ENCODE data around the gene SLC31A1. TPM values are rescaled to one million over a fixed set of nuclear protein-coding genes. Genes with fewer than 3 reads are reported as not detected.
A peak's percentile ranks its signal among the peaks of the same experiment; 100 is the strongest.

Gene SLC31A1
- total and polyA plus RNA-seq, 4 donors, result 18.7 to 22.9 (median 19.5) TPM

DNA sequence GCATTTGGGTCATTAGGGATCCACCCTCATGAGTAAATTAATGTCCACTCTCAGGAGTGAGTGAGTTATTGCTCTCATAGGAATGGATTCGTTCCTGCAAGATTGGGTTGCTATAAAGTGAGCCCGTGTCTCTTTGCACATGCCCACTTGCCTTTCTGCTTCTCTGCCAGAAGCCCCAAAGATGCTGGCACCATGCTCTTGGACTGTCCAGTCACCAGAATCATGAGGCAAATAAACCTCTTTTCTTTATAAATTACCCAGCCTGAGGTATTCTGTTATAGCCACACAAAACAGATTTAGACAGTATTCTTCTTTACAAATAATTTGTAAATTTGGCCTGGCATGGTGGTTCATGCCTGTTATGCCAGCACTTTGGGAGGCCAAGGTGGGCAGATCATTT, 29.5 kb downstream of the SLC31A1 start:
- Histone ChIP-seq H3K27me3 (ENCODE audit: control insufficient read depth, insufficient read depth, low read length) (no peaks in the 10 kb centered on the region), H3K4me1 (ENCODE audit: control insufficient read depth, insufficient read depth, low read length) (no peaks in the 10 kb centered on the region), H3K4me3 (ENCODE audit: low read depth, low read length) (no peak overlapping the region), H3K27ac (ENCODE audit: low read depth, low read length) (no peak overlapping the region), H3K9me3 (ENCODE audit: control insufficient read depth, insufficient read depth, low read length) (no peaks in the 10 kb centered on the region), H3K36me3 (ENCODE audit: control insufficient read depth, insufficient read depth, low read length) (no peaks in the 10 kb centered on the region)
- no peak for DNase-seq (ENCODE audit: low read depth in 4 of 6, low spot score in 6 of 6)
- 100% methylated on average over 2 of the region's 2 CpGs for WGBS (ENCODE audit: insufficient coverage)

- no CpG with 5 or more reads among the region's 1 CpG for WGBS (ENCODE audit: insufficient coverage)
Observed at GRCh38 chr9:113254991-113255390, 33.6 kb downstream of the SLC31A1 start.

DNA sequence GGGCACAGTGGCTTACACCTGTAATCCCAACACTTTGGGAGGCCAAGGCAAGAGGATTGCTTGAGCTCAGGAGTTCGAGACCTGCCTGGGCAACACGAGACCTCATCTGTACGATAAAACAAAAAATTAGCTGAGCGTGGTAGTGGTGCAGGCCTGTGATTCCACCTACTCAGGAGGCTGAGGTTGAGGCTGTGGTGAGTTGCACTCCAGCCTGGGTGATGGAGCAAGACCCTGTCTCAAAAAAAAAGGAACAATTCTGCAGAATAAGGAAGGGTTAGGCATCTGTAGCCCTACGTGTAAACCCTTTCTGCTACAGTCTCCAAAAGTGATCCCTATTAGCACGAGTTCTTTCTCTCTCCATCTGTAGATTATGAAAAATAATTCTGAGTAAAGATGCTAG, 34.1 kb downstream of the SLC31A1 start:
- DNase-seq (ENCODE audit: low read depth in 4 of 6, low spot score in 6 of 6), result no peak
- 96% methylated on average over 4 of the region's 6 CpGs for WGBS (ENCODE audit: insufficient coverage)
- no peaks in the 10 kb centered on the region for H3K9me3 ChIP-seq (ENCODE audit: control insufficient read depth, insufficient read depth, low read length)
- no peaks in the 10 kb centered on the region for H3K27me3 ChIP-seq (ENCODE audit: control insufficient read depth, insufficient read depth, low read length)
- peaks cover 14% of the 10 kb centered on the region for H3K36me3 ChIP-seq (ENCODE audit: control insufficient read depth, insufficient read depth, low read length)
- H3K4me3 ChIP-seq (ENCODE audit: low read depth, low read length), result no peak overlapping the region
- no peak overlapping the region for H3K27ac ChIP-seq (ENCODE audit: low read depth, low read length)
- no peaks in the 10 kb centered on the region for H3K4me1 ChIP-seq (ENCODE audit: control insufficient read depth, insufficient read depth, low read length)

More at GRCh38 chr9:113254991-113255390, 33.6 kb downstream of the SLC31A1 start:
- Histone ChIP-seq H3K4me1 (ENCODE audit: control insufficient read depth, insufficient read depth, low read length) (no peaks in the 10 kb centered on the region), H3K27me3 (ENCODE audit: control insufficient read depth, insufficient read depth, low read length) (no peaks in the 10 kb centered on the region), H3K27ac (ENCODE audit: low read depth, low read length) (no peak overlapping the region), H3K36me3 (ENCODE audit: control insufficient read depth, insufficient read depth, low read length) (peaks cover 10% of the 10 kb centered on the region), H3K4me3 (ENCODE audit: low read depth, low read length) (no peak overlapping the region), H3K9me3 (ENCODE audit: control insufficient read depth, insufficient read depth, low read length) (no peaks in the 10 kb centered on the region)
- DNase-seq (ENCODE audit: low read depth in 4 of 6, low spot score in 6 of 6), result no peak

DNA sequence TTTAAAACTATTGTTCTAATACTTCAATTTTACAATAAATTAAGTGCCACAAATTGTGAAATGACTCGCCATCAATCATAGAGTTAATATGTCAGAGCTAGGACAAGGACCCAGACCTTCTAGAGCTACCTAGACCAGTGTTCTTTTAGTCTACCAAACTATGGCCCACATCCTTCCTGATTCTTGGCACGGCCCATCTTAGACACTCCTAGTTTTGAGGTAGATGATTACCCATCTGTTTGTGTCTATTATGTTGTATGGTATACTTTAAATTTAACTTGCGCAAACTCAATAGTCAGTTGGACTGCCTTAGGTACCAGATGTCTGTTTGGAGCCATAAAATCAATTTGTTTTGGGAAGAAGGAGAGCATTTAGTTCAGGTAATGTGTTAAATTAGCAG, 36.5 kb downstream of the SLC31A1 start:
- Histone ChIP-seq H3K27ac (ENCODE audit: low read depth, low read length) (no peak overlapping the region), H3K36me3 (ENCODE audit: control insufficient read depth, insufficient read depth, low read length) (peaks cover 14% of the 10 kb centered on the region), H3K9me3 (ENCODE audit: control insufficient read depth, insufficient read depth, low read length) (no peaks in the 10 kb centered on the region), H3K4me1 (ENCODE audit: control insufficient read depth, insufficient read depth, low read length) (no peaks in the 10 kb centered on the region), H3K27me3 (ENCODE audit: control insufficient read depth, insufficient read depth, low read length) (no peaks in the 10 kb centered on the region), H3K4me3 (ENCODE audit: low read depth, low read length) (no peak overlapping the region)
- peak in 1 of 6 donors; percentile 19 for DNase-seq (ENCODE audit: low read depth in 4 of 6, low spot score in 6 of 6)
- no CpG with 5 or more reads among the region's 3 CpGs for WGBS (ENCODE audit: insufficient coverage)

DNA sequence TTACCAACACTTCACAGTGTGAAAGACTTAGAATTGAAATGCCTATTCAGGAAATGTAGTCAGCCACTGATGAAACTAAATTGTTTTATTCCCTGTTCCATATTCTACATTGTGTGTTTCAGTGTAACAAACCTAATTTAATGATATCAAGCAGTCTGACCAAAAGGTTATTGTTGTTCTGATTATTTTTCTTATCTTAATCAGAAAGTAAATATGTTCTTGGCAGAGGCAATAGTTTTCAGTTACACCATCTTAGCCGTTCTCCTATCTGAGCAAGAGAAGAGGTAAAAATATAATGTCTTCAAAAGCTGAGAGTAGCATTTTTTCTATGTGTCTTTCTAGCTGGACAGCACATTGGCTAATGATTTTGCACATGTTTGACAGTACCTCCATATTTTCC, 36.9 kb downstream of the SLC31A1 start:
- no peak overlapping the region for H3K27ac ChIP-seq (ENCODE audit: low read depth, low read length)
- no peaks in the 10 kb centered on the region for H3K9me3 ChIP-seq (ENCODE audit: control insufficient read depth, insufficient read depth, low read length)
- H3K27me3 ChIP-seq (ENCODE audit: control insufficient read depth, insufficient read depth, low read length), result no peaks in the 10 kb centered on the region
- no peak overlapping the region for H3K4me3 ChIP-seq (ENCODE audit: low read depth, low read length)
- H3K36me3 ChIP-seq (ENCODE audit: control insufficient read depth, insufficient read depth, low read length), result peaks cover 14% of the 10 kb centered on the region
- no CpG with 5 or more reads among the region's 1 CpG for WGBS (ENCODE audit: insufficient coverage)
- no peak for DNase-seq (ENCODE audit: low read depth in 4 of 6, low spot score in 6 of 6)
- H3K4me1 ChIP-seq (ENCODE audit: control insufficient read depth, insufficient read depth, low read length), result no peaks in the 10 kb centered on the region

- no peaks in the 10 kb centered on the region for H3K4me1 ChIP-seq (ENCODE audit: control insufficient read depth, insufficient read depth, low read length)
- H3K36me3 ChIP-seq (ENCODE audit: control insufficient read depth, insufficient read depth, low read length), result peaks cover 23% of the 10 kb centered on the region
- no peaks in the 10 kb centered on the region for H3K27me3 ChIP-seq (ENCODE audit: control insufficient read depth, insufficient read depth, low read length)
- H3K27ac ChIP-seq (ENCODE audit: low read depth, low read length), result no peak overlapping the region
- no CpG with 5 or more reads among the region's 1 CpG for WGBS (ENCODE audit: insufficient coverage)
- no peak for DNase-seq (ENCODE audit: low read depth in 4 of 6, low spot score in 6 of 6)
- no peak overlapping the region for H3K4me3 ChIP-seq (ENCODE audit: low read depth, low read length)
- no peaks in the 10 kb centered on the region for H3K9me3 ChIP-seq (ENCODE audit: control insufficient read depth, insufficient read depth, low read length)
Observed at GRCh38 chr9:113261917-113262671, 40.8 kb downstream of the SLC31A1 start.

DNA sequence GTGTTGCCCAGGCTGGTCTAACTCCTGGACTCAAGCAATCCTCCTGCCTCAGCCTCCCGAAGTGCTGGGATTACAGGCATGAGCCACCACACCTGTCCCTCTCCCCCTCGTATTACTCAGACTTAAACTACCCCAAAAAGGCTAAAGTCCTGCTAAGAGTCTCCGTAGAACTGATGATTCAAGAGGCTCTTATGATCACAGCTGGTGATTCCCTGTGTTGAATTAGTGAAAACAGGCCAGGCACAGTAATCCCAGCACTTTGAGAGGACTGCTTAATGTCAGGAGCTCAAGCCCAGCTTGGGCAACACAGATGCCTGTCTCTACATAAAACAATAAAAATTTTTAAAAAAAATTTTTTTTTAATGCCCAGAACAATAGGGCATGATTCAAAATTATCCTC, 44.8 kb downstream of the SLC31A1 start:
- no peak overlapping the region for H3K4me3 ChIP-seq (ENCODE audit: low read depth, low read length)
- no peak overlapping the region for H3K27ac ChIP-seq (ENCODE audit: low read depth, low read length)
- H3K27me3 ChIP-seq (ENCODE audit: control insufficient read depth, insufficient read depth, low read length), result no peaks in the 10 kb centered on the region
- H3K36me3 ChIP-seq (ENCODE audit: control insufficient read depth, insufficient read depth, low read length), result peaks cover 23% of the 10 kb centered on the region
- no peaks in the 10 kb centered on the region for H3K9me3 ChIP-seq (ENCODE audit: control insufficient read depth, insufficient read depth, low read length)
- H3K4me1 ChIP-seq (ENCODE audit: control insufficient read depth, insufficient read depth, low read length), result no peaks in the 10 kb centered on the region
- WGBS (ENCODE audit: insufficient coverage), result 83% methylated on average over 1 of the region's 3 CpGs
- no peak for DNase-seq (ENCODE audit: low read depth in 4 of 6, low spot score in 6 of 6)

DNA sequence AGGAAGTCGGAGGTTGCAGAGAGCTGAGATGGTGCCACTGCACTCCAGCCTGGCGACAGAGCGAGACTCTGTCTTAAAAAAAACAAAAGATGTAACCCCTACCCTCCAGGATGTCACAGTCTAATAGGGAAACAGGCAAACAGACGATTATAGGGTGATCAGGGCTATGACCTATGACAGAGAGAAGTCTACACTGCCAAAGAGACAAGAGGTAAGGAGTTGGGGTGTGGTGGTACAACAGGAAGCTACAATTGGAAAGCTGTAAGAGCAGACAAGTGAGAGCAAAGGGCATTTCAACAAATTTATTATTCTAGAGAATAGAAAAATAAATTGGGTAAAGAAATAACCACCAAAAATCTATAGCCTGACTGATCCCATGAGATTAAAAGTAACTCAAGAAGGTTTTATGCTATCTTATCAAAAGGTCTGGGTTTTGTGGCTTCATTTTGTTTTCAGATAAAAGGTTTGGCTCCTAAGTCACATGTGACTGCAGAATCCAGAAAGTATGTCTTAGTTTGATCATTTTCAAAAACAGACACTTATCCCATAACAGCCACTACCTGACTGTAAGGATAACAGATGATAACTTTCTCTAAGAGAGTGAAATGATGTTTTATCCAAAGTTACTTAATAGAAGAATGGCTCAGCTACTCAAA, 46.7 kb downstream of the SLC31A1 start:
- H3K36me3 ChIP-seq (ENCODE audit: control insufficient read depth, insufficient read depth, low read length), result peaks cover 35% of the 10 kb centered on the region
- WGBS (ENCODE audit: insufficient coverage), result 100% methylated on average over 1 of the region's 4 CpGs

DNA sequence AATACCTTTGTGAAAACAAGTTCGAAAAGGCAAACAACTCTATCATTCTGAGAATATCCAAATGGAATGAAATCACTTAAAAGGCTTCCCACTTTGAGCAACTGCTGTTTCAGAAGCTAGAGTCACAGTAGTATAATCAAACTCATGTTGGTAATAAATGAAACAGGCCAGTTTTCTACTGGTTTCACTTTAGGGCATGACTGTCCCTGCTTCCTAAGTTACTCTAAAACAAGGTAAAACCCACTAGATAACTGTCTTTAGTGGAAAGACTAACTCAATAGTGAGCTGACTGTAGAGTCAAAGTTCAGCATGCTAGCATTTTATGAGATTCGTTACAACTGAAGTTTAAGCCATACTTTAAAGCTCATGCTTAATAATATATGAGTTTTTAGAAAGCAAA, 48.0 kb downstream of the SLC31A1 start:
- Histone ChIP-seq H3K36me3 (ENCODE audit: control insufficient read depth, insufficient read depth, low read length) (peaks cover 35% of the 10 kb centered on the region), H3K9me3 (ENCODE audit: control insufficient read depth, insufficient read depth, low read length) (no peaks in the 10 kb centered on the region), H3K27me3 (ENCODE audit: control insufficient read depth, insufficient read depth, low read length) (no peaks in the 10 kb centered on the region), H3K4me1 (ENCODE audit: control insufficient read depth, insufficient read depth, low read length) (no peaks in the 10 kb centered on the region), H3K4me3 (ENCODE audit: low read depth, low read length) (no peak overlapping the region), H3K27ac (ENCODE audit: low read depth, low read length) (no peak overlapping the region)
- no peak for DNase-seq (ENCODE audit: low read depth in 4 of 6, low spot score in 6 of 6)
- no CpG with 5 or more reads among the region's 2 CpGs for WGBS (ENCODE audit: insufficient coverage)

More for the DNA sequence above, 46.7 kb downstream of the SLC31A1 start:
- Histone ChIP-seq H3K4me1 (ENCODE audit: control insufficient read depth, insufficient read depth, low read length) (no peaks in the 10 kb centered on the region), H3K9me3 (ENCODE audit: control insufficient read depth, insufficient read depth, low read length) (no peaks in the 10 kb centered on the region), H3K27me3 (ENCODE audit: control insufficient read depth, insufficient read depth, low read length) (no peaks in the 10 kb centered on the region), H3K27ac (ENCODE audit: low read depth, low read length) (no peak overlapping the region), H3K4me3 (ENCODE audit: low read depth, low read length) (no peak overlapping the region)
- DNase-seq (ENCODE audit: low read depth in 4 of 6, low spot score in 6 of 6), result no peak

GRCh38 chr9:113269871-113270270, 48.5 kb downstream of the SLC31A1 start:
- H3K4me3 ChIP-seq (ENCODE audit: low read depth, low read length), result no peak overlapping the region
- no peaks in the 10 kb centered on the region for H3K27me3 ChIP-seq (ENCODE audit: control insufficient read depth, insufficient read depth, low read length)
- no CpG with 5 or more reads among the region's 2 CpGs for WGBS (ENCODE audit: insufficient coverage)
- peaks cover 35% of the 10 kb centered on the region for H3K36me3 ChIP-seq (ENCODE audit: control insufficient read depth, insufficient read depth, low read length)
- no peaks in the 10 kb centered on the region for H3K4me1 ChIP-seq (ENCODE audit: control insufficient read depth, insufficient read depth, low read length)
- H3K27ac ChIP-seq (ENCODE audit: low read depth, low read length), result no peak overlapping the region
- DNase-seq (ENCODE audit: low read depth in 4 of 6, low spot score in 6 of 6), result no peak
- H3K9me3 ChIP-seq (ENCODE audit: control insufficient read depth, insufficient read depth, low read length), result no peaks in the 10 kb centered on the region
